Measurements from ENCODE around the gene EMCN. TPM values are rescaled to one million over a fixed set of nuclear protein-coding genes. Genes with fewer than 3 reads are reported as not detected.
"Not testable (repeated sequence)": the region's sequence is repeated elsewhere in the genome, so short reads cannot be mapped to it uniquely, and the experiment has no call there.

Gene EMCN
- total RNA-seq, 1 experiment from 2014 or later = not detected

- no peaks in the 10 kb centered on the region for H3K9me3 ChIP-seq (ENCODE audit: low read length)
- H4K20me1 ChIP-seq (ENCODE audit: insufficient read depth, low read depth, low read length) = no peaks in the 10 kb centered on the region
- no peak overlapping the region for H3K4me3 ChIP-seq (ENCODE audit: low read length)
- DNase-seq = no peak
- peak overlapping the region; percentile 0 for H3K4me2 ChIP-seq (ENCODE audit: low read depth, low read length, poor library complexity, severe bottlenecking)
- H2AFZ ChIP-seq (ENCODE audit: low read length) = no peak overlapping the region
- H3K27me3 ChIP-seq (ENCODE audit: low read length) = no peaks in the 10 kb centered on the region
- H3K9ac ChIP-seq (ENCODE audit: low read length) = no peak overlapping the region
- H3K27ac ChIP-seq (ENCODE audit: low read length) = no peak overlapping the region
- peaks cover 12% of the 10 kb centered on the region for H3K4me1 ChIP-seq (ENCODE audit: low read length)
- H3K36me3 ChIP-seq (ENCODE audit: insufficient read depth, low read length) = no peaks in the 10 kb centered on the region
- H3K9me2 ChIP-seq (replicated peaks; ENCODE audit: insufficient read depth, low read length) = no peaks in the 10 kb centered on the region
- no peaks in the 10 kb centered on the region for H3K79me2 ChIP-seq (ENCODE audit: low read length)
Measured at GRCh38 chr4:100539706-100540105, 21.9 kb upstream of the EMCN start.

GRCh38 chr4:100533741-100534140, 15.9 kb upstream of the EMCN start:
- H2AFZ ChIP-seq (ENCODE audit: low read length) = no peak overlapping the region
- H3K9ac ChIP-seq (ENCODE audit: low read length) = no peak overlapping the region
- no peaks in the 10 kb centered on the region for H4K20me1 ChIP-seq (ENCODE audit: insufficient read depth, low read depth, low read length)
- no peak overlapping the region for H3K4me2 ChIP-seq (ENCODE audit: low read depth, low read length, poor library complexity, severe bottlenecking)
- H3K9me3 ChIP-seq (ENCODE audit: low read length) = no peaks in the 10 kb centered on the region
- H3K79me2 ChIP-seq (ENCODE audit: low read length) = no peaks in the 10 kb centered on the region
- no peaks in the 10 kb centered on the region for H3K4me1 ChIP-seq (ENCODE audit: low read length)
- no peak for DNase-seq
- no peaks in the 10 kb centered on the region for H3K9me2 ChIP-seq (replicated peaks; ENCODE audit: insufficient read depth, low read length)
- no peak overlapping the region for H3K27ac ChIP-seq (ENCODE audit: low read length)
- no peaks in the 10 kb centered on the region for H3K27me3 ChIP-seq (ENCODE audit: low read length)
- no peaks in the 10 kb centered on the region for H3K36me3 ChIP-seq (ENCODE audit: insufficient read depth, low read length)
- no peak overlapping the region for H3K4me3 ChIP-seq (ENCODE audit: low read length)

GRCh38 chr4:100530161-100530560, 12.3 kb upstream of the EMCN start:
- not testable (repeated sequence) for H3K4me1 ChIP-seq (ENCODE audit: low read length); H3K9me3 ChIP-seq (ENCODE audit: low read length); H3K27me3 ChIP-seq (ENCODE audit: low read length); H3K36me3 ChIP-seq (ENCODE audit: insufficient read depth, low read length); H3K27ac ChIP-seq (ENCODE audit: low read length); H3K79me2 ChIP-seq (ENCODE audit: low read length); H2AFZ ChIP-seq (ENCODE audit: low read length); H3K9ac ChIP-seq (ENCODE audit: low read length); H3K9me2 ChIP-seq (replicated peaks; ENCODE audit: insufficient read depth, low read length); H4K20me1 ChIP-seq (ENCODE audit: insufficient read depth, low read depth, low read length); H3K4me3 ChIP-seq (ENCODE audit: low read length); DNase-seq; H3K4me2 ChIP-seq (ENCODE audit: low read depth, low read length, poor library complexity, severe bottlenecking)

GRCh38 chr4:100525686-100526085, 7.9 kb upstream of the EMCN start:
- Histone ChIP-seq H4K20me1 (ENCODE audit: insufficient read depth, low read depth, low read length) (no peaks in the 10 kb centered on the region), H3K9me2 (replicated peaks; ENCODE audit: insufficient read depth, low read length) (no peaks in the 10 kb centered on the region), H3K27me3 (ENCODE audit: low read length) (no peaks in the 10 kb centered on the region), H3K27ac (ENCODE audit: low read length) (no peak overlapping the region), H3K4me2 (ENCODE audit: low read depth, low read length, poor library complexity, severe bottlenecking) (no peak overlapping the region), H3K36me3 (ENCODE audit: insufficient read depth, low read length) (no peaks in the 10 kb centered on the region), H2AFZ (ENCODE audit: low read length) (no peak overlapping the region), H3K4me1 (ENCODE audit: low read length) (no peaks in the 10 kb centered on the region), H3K79me2 (ENCODE audit: low read length) (no peaks in the 10 kb centered on the region), H3K9me3 (ENCODE audit: low read length) (no peaks in the 10 kb centered on the region), H3K9ac (ENCODE audit: low read length) (no peak overlapping the region), H3K4me3 (ENCODE audit: low read length) (no peak overlapping the region)
- no peak for DNase-seq

- Histone ChIP-seq H3K79me2 (ENCODE audit: low read length) (no peaks in the 10 kb centered on the region), H3K36me3 (ENCODE audit: insufficient read depth, low read length) (no peaks in the 10 kb centered on the region), H3K4me3 (ENCODE audit: low read length) (no peak overlapping the region), H3K27ac (ENCODE audit: low read length) (no peak overlapping the region), H3K9ac (ENCODE audit: low read length) (no peak overlapping the region), H4K20me1 (ENCODE audit: insufficient read depth, low read depth, low read length) (no peaks in the 10 kb centered on the region), H3K4me2 (ENCODE audit: low read depth, low read length, poor library complexity, severe bottlenecking) (no peak overlapping the region), H3K9me3 (ENCODE audit: low read length) (no peaks in the 10 kb centered on the region), H3K27me3 (ENCODE audit: low read length) (peaks cover 2% of the 10 kb centered on the region; the same call in 1 of the 2 replicates), H2AFZ (ENCODE audit: low read length) (no peak overlapping the region), H3K9me2 (replicated peaks; ENCODE audit: insufficient read depth, low read length) (no peaks in the 10 kb centered on the region), H3K4me1 (ENCODE audit: low read length) (no peaks in the 10 kb centered on the region)
- DNase-seq = no peak
Measured at GRCh38 chr4:100519205-100519604, 1.4 kb upstream of the EMCN start.

- no peak for DNase-seq
- Histone ChIP-seq H3K4me2 (ENCODE audit: low read depth, low read length, poor library complexity, severe bottlenecking) (no peak overlapping the region), H3K9me2 (replicated peaks; ENCODE audit: insufficient read depth, low read length) (no peaks in the 10 kb centered on the region), H3K9me3 (ENCODE audit: low read length) (no peaks in the 10 kb centered on the region), H3K4me1 (ENCODE audit: low read length) (no peaks in the 10 kb centered on the region), H3K36me3 (ENCODE audit: insufficient read depth, low read length) (no peaks in the 10 kb centered on the region), H2AFZ (ENCODE audit: low read length) (no peak overlapping the region), H4K20me1 (ENCODE audit: insufficient read depth, low read depth, low read length) (no peaks in the 10 kb centered on the region), H3K9ac (ENCODE audit: low read length) (no peak overlapping the region), H3K27ac (ENCODE audit: low read length) (no peak overlapping the region), H3K4me3 (ENCODE audit: low read length) (no peak overlapping the region), H3K79me2 (ENCODE audit: low read length) (no peaks in the 10 kb centered on the region), H3K27me3 (ENCODE audit: low read length) (peaks cover 2% of the 10 kb centered on the region; the same call in 1 of the 2 replicates)
Measured at GRCh38 chr4:100516225-100516624, 1.6 kb downstream of the EMCN start.

- Histone ChIP-seq H3K4me2 (ENCODE audit: low read depth, low read length, poor library complexity, severe bottlenecking) (no peak overlapping the region), H3K4me3 (ENCODE audit: low read length) (no peak overlapping the region), H3K9ac (ENCODE audit: low read length) (no peak overlapping the region), H3K27me3 (ENCODE audit: low read length) (no peaks in the 10 kb centered on the region), H2AFZ (ENCODE audit: low read length) (no peak overlapping the region), H3K9me3 (ENCODE audit: low read length) (no peaks in the 10 kb centered on the region), H3K36me3 (ENCODE audit: insufficient read depth, low read length) (no peaks in the 10 kb centered on the region), H3K79me2 (ENCODE audit: low read length) (no peaks in the 10 kb centered on the region), H3K4me1 (ENCODE audit: low read length) (no peaks in the 10 kb centered on the region), H4K20me1 (ENCODE audit: insufficient read depth, low read depth, low read length) (no peaks in the 10 kb centered on the region), H3K27ac (ENCODE audit: low read length) (no peak overlapping the region), H3K9me2 (replicated peaks; ENCODE audit: insufficient read depth, low read length) (no peaks in the 10 kb centered on the region)
- DNase-seq = no peak
Measured at GRCh38 chr4:100511896-100512295, 5.9 kb downstream of the EMCN start.

- H3K36me3 ChIP-seq (ENCODE audit: insufficient read depth, low read length) = no peaks in the 10 kb centered on the region
- no peaks in the 10 kb centered on the region for H3K27me3 ChIP-seq (ENCODE audit: low read length)
- H3K4me3 ChIP-seq (ENCODE audit: low read length) = no peak overlapping the region
- H3K4me2 ChIP-seq (ENCODE audit: low read depth, low read length, poor library complexity, severe bottlenecking) = no peak overlapping the region
- H3K9ac ChIP-seq (ENCODE audit: low read length) = no peak overlapping the region
- no peak for DNase-seq
- H3K9me3 ChIP-seq (ENCODE audit: low read length) = no peaks in the 10 kb centered on the region
- H3K9me2 ChIP-seq (replicated peaks; ENCODE audit: insufficient read depth, low read length) = no peaks in the 10 kb centered on the region
- no peaks in the 10 kb centered on the region for H3K79me2 ChIP-seq (ENCODE audit: low read length)
- no peak overlapping the region for H3K27ac ChIP-seq (ENCODE audit: low read length)
- no peaks in the 10 kb centered on the region for H3K4me1 ChIP-seq (ENCODE audit: low read length)
- no peak overlapping the region for H2AFZ ChIP-seq (ENCODE audit: low read length)
- no peaks in the 10 kb centered on the region for H4K20me1 ChIP-seq (ENCODE audit: insufficient read depth, low read depth, low read length)
Measured at GRCh38 chr4:100510551-100510950, 7.3 kb downstream of the EMCN start.

- no peaks in the 10 kb centered on the region for H3K9me2 ChIP-seq (replicated peaks; ENCODE audit: insufficient read depth, low read length)
- no peak overlapping the region for H3K27ac ChIP-seq (ENCODE audit: low read length)
- no peak for DNase-seq
- H3K4me3 ChIP-seq (ENCODE audit: low read length) = no peak overlapping the region
- H4K20me1 ChIP-seq (ENCODE audit: insufficient read depth, low read depth, low read length) = no peaks in the 10 kb centered on the region
- no peak overlapping the region for H2AFZ ChIP-seq (ENCODE audit: low read length)
- H3K79me2 ChIP-seq (ENCODE audit: low read length) = no peaks in the 10 kb centered on the region
- H3K36me3 ChIP-seq (ENCODE audit: insufficient read depth, low read length) = no peaks in the 10 kb centered on the region
- no peaks in the 10 kb centered on the region for H3K27me3 ChIP-seq (ENCODE audit: low read length)
- H3K4me2 ChIP-seq (ENCODE audit: low read depth, low read length, poor library complexity, severe bottlenecking) = no peak overlapping the region
- H3K9ac ChIP-seq (ENCODE audit: low read length) = no peak overlapping the region
- no peaks in the 10 kb centered on the region for H3K4me1 ChIP-seq (ENCODE audit: low read length)
- H3K9me3 ChIP-seq (ENCODE audit: low read length) = no peaks in the 10 kb centered on the region
Measured at GRCh38 chr4:100509386-100509785, 8.4 kb downstream of the EMCN start.
